HepG2 (cell line): ENCODE measurements around the gene NDEL1. TPM values are rescaled to one million over a fixed set of nuclear protein-coding genes. Genes with fewer than 3 reads are reported as not detected.

Experiments
- CENPT ChIP-seq: sonication (generic); formaldehyde crosslinking; IDR thresholded peaks from 2 replicates; pipeline ENCODE4 v1.8.0; 2022; ENCODE audit warnings: low read depth, mild to moderate bottlenecking, moderate library complexity, missing genetic modification reagents
- JUND ChIP-seq: sonication (generic); formaldehyde crosslinking; IDR thresholded peaks from 2 replicates; pipeline ENCODE4 v1.8.0; 2022; ENCODE audit warnings: mild to moderate bottlenecking, missing genetic modification reagents
- KAT8 ChIP-seq: IDR thresholded peaks from 2 replicates; pipeline ENCODE4 v1.6.1; 2016; ENCODE audit warnings: missing genetic modification reagents, missing compliant biosample characterization
- MAFG ChIP-seq: sonication (generic); formaldehyde crosslinking; IDR thresholded peaks from 2 replicates; pipeline ENCODE4 v1.5.1; 2020; ENCODE audit warnings: mild to moderate bottlenecking, missing genetic modification reagents
- MTA3 ChIP-seq: sonication (generic); formaldehyde crosslinking; IDR thresholded peaks from 2 replicates; pipeline ENCODE4 v1.4.0; 2020; ENCODE audit warnings: missing genetic modification reagents
- SOX5 ChIP-seq: IDR thresholded peaks from 2 replicates; pipeline ENCODE4 v1.6.1; 2016; ENCODE audit warnings: borderline replicate concordance
- SP4 ChIP-seq: sonication (generic); formaldehyde crosslinking; IDR thresholded peaks from 2 replicates; pipeline ENCODE4 v1.8.1; 2023; ENCODE audit warnings: mild to moderate bottlenecking, missing genetic modification reagents
- TBL1XR1 ChIP-seq: fragments of 150-350 bp; IDR thresholded peaks from 2 replicates; pipeline ENCODE4 v1.6.1; 2014; ENCODE audit warnings: borderline replicate concordance, low read length; ENCODE audit not compliant: partially characterized antibody
- ZNF773 ChIP-seq: sonication (generic); formaldehyde crosslinking; IDR thresholded peaks from 2 replicates; pipeline ENCODE4 v1.4.0; 2020; ENCODE audit warnings: missing genetic modification reagents, borderline replicate concordance
- polyA plus RNA-seq, 8 experiments: library from polyadenylated mRNA; depleted of rRNA in 3 of 8; stranded (reverse) in 7 of 8; unstranded in 1 of 8; fragments of >200 nt; fragmentation: Illumina TruSeq in 4 of 8; extraction: Trizol in 4 of 8; gene quantifications; 2 replicates each; pipeline versions ENCODE4 v1.2.1 to v1.2.3, GENCODE V29; 2011 to 2016; ENCODE audit warnings: low read depth in 4 of 8, missing spikeins in 1 of 8, mixed read lengths in 1 of 8; ENCODE audit not compliant: insufficient read depth in 1 of 8
- total RNA-seq, 5 experiments: library from RNA; depleted of rRNA; stranded (reverse); fragments of >200 nt; fragmentation: Illumina TruSeq; extraction: Trizol; gene quantifications; 2 replicates each; pipeline ENCODE4 v1.2.3, GENCODE V29; 2016; ENCODE audit warnings: low read depth in 1 of 5
- TF ChIP-seq, protein P1 (sequence below): sonication (generic); formaldehyde crosslinking; conservative IDR thresholded peaks from 2 replicates; pipeline ENCODE4 v1.4.0; 2020; ENCODE audit warnings: missing genetic modification reagents
- TF ChIP-seq, protein P2 (sequence below): IDR thresholded peaks from 2 replicates; pipeline ENCODE4 v1.6.1; 2018; ENCODE audit warnings: missing genetic modification reagents, mild to moderate bottlenecking, missing compliant biosample characterization
- TF ChIP-seq, protein P3 (sequence below): IDR thresholded peaks from 2 replicates; pipeline ENCODE4 v1.6.1; 2016; ENCODE audit warnings: mild to moderate bottlenecking
- TF ChIP-seq, protein P4 (sequence below): sonication (generic); formaldehyde crosslinking; IDR thresholded peaks from 2 replicates; pipeline ENCODE4 v1.5.0; 2020; ENCODE audit warnings: mild to moderate bottlenecking, missing genetic modification reagents
- TF ChIP-seq, protein P5 (sequence below): sonication (generic); formaldehyde crosslinking; IDR thresholded peaks from 2 replicates; pipeline ENCODE4 v1.4.0; 2020; ENCODE audit warnings: missing genetic modification reagents
- TF ChIP-seq, protein P6 (sequence below): sonication (generic); formaldehyde crosslinking; IDR thresholded peaks from 2 replicates; pipeline ENCODE4 v1.4.0; 2020; ENCODE audit warnings: missing genetic modification reagents, borderline replicate concordance

NDEL1 gene
- total and polyA plus RNA-seq, 2 of the 13 experiments (the other 11 are each of a cell fraction or from before 2014, with no cell fraction given) = 59.8 to 153 TPM

DNA sequence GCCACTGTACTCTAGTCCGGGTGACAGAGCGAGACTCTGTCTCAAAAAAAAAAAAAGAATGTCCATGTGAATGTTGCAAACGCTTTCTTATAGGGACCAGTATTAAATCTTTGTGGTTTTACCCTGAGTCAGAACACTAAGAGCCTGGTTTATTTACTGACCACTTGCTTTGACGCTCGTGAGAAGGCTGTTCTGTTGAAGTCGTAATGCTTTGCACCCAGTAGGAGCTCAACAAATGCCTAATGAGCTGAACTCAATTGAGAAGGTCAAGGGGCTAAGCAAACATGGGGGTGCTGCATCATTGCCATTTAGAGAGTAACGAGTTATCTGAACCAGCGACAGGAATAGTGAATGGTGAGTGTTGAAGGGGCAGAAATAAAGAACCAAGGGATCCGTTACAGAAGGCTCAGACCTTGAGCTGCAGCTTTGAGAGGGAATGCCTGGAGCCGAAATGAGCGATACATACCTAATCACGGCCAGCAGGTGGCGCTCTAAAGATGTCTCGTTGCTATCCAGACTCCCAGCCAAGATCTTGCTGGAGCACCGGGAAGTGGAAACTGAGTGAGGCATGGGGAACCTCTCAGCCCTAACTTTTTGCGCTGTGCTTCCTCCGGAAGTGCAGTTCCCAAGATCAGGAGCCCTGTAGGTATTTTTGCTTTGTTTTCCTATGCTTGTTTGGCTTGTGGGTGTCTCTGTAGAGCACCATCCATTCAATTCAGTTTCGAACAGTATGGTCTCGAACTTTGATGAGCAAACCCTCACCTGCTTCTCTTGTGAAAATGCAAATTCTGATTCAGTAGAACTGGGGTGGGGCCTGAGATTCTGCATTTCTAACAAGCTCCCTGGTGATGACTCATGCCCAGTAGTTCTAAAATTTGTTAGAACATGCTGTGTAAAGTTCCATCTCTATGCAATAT, 25.5 kb upstream of the NDEL1 start (continued):
- TF ChIP-seq, protein P1, sequence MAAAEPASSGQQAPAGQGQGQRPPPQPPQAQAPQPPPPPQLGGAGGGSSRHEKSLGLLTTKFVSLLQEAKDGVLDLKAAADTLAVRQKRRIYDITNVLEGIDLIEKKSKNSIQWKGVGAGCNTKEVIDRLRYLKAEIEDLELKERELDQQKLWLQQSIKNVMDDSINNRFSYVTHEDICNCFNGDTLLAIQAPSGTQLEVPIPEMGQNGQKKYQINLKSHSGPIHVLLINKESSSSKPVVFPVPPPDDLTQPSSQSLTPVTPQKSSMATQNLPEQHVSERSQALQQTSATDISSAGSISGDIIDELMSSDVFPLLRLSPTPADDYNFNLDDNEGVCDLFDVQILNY = no peak
- TF ChIP-seq, protein P2, sequence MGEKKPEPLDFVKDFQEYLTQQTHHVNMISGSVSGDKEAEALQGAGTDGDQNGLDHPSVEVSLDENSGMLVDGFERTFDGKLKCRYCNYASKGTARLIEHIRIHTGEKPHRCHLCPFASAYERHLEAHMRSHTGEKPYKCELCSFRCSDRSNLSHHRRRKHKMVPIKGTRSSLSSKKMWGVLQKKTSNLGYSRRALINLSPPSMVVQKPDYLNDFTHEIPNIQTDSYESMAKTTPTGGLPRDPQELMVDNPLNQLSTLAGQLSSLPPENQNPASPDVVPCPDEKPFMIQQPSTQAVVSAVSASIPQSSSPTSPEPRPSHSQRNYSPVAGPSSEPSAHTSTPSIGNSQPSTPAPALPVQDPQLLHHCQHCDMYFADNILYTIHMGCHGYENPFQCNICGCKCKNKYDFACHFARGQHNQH (CRISPR knock-in tag) = peak; percentile 60; the same call in 1 of the 2 replicates
- TF ChIP-seq ZNF773 = no peak
- no peak for TF ChIP-seq MTA3 (CRISPR knock-in tag)
- TF ChIP-seq, protein P3, sequence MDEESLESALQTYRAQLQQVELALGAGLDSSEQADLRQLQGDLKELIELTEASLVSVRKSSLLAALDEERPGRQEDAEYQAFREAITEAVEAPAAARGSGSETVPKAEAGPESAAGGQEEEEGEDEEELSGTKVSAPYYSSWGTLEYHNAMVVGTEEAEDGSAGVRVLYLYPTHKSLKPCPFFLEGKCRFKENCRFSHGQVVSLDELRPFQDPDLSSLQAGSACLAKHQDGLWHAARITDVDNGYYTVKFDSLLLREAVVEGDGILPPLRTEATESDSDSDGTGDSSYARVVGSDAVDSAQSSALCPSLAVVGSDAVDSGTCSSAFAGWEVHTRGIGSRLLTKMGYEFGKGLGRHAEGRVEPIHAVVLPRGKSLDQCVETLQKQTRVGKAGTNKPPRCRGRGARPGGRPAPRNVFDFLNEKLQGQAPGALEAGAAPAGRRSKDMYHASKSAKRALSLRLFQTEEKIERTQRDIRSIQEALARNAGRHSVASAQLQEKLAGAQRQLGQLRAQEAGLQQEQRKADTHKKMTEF (CRISPR knock-in tag) = 0 out of 2 replicates have a peak, but pooled peaks have one; percentile 42
- TF ChIP-seq, protein P4, sequence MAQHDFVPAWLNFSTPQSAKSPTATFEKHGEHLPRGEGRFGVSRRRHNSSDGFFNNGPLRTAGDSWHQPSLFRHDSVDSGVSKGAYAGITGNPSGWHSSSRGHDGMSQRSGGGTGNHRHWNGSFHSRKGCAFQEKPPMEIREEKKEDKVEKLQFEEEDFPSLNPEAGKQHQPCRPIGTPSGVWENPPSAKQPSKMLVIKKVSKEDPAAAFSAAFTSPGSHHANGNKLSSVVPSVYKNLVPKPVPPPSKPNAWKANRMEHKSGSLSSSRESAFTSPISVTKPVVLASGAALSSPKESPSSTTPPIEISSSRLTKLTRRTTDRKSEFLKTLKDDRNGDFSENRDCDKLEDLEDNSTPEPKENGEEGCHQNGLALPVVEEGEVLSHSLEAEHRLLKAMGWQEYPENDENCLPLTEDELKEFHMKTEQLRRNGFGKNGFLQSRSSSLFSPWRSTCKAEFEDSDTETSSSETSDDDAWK (CRISPR knock-in tag) = no peak
- no peak for TF ChIP-seq TBL1XR1
- no peak; the same call in 1 of the 2 replicates for TF ChIP-seq KAT8
- TF ChIP-seq, protein P5, sequence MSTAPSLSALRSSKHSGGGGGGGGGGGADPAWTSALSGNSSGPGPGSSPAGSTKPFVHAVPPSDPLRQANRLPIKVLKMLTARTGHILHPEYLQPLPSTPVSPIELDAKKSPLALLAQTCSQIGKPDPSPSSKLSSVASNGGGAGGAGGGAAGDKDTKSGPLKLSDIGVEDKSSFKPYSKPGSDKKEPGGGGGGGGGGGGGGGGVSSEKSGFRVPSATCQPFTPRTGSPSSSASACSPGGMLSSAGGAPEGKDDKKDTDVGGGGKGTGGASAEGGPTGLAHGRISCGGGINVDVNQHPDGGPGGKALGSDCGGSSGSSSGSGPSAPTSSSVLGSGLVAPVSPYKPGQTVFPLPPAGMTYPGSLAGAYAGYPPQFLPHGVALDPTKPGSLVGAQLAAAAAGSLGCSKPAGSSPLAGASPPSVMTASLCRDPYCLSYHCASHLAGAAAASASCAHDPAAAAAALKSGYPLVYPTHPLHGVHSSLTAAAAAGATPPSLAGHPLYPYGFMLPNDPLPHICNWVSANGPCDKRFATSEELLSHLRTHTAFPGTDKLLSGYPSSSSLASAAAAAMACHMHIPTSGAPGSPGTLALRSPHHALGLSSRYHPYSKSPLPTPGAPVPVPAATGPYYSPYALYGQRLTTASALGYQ (CRISPR knock-in tag) = no peak
- 0 out of 2 replicates have a peak, but pooled peaks have one; percentile 8 for TF ChIP-seq SOX5 (CRISPR knock-in tag)
- TF ChIP-seq, protein P6, sequence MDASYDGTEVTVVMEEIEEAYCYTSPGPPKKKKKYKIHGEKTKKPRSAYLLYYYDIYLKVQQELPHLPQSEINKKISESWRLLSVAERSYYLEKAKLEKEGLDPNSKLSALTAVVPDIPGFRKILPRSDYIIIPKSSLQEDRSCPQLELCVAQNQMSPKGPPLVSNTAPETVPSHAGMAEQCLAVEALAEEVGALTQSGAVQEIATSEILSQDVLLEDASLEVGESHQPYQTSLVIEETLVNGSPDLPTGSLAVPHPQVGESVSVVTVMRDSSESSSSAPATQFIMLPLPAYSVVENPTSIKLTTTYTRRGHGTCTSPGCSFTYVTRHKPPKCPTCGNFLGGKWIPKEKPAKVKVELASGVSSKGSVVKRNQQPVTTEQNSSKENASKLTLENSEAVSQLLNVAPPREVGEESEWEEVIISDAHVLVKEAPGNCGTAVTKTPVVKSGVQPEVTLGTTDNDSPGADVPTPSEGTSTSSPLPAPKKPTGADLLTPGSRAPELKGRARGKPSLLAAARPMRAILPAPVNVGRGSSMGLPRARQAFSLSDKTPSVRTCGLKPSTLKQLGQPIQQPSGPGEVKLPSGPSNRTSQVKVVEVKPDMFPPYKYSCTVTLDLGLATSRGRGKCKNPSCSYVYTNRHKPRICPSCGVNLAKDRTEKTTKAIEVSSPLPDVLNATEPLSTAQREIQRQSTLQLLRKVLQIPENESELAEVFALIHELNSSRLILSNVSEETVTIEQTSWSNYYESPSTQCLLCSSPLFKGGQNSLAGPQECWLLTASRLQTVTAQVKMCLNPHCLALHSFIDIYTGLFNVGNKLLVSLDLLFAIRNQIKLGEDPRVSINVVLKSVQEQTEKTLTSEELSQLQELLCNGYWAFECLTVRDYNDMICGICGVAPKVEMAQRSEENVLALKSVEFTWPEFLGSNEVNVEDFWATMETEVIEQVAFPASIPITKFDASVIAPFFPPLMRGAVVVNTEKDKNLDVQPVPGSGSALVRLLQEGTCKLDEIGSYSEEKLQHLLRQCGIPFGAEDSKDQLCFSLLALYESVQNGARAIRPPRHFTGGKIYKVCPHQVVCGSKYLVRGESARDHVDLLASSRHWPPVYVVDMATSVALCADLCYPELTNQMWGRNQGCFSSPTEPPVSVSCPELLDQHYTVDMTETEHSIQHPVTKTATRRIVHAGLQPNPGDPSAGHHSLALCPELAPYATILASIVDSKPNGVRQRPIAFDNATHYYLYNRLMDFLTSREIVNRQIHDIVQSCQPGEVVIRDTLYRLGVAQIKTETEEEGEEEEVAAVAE = peak; percentile 33; the same call in 1 of the 2 replicates
- no peak for TF ChIP-seq JUND (CRISPR knock-in tag)
- no peak for TF ChIP-seq MAFG (CRISPR knock-in tag)
- no peak for TF ChIP-seq CENPT
- no peak for TF ChIP-seq SP4 (CRISPR knock-in tag)
